ENCODE measurements around the gene FER. TPM values are rescaled to one million over a fixed set of nuclear protein-coding genes. Genes with fewer than 3 reads are reported as not detected.

FER gene
- total and polyA plus RNA-seq, 10 of the 15 experiments (the other 5 are each of a cell fraction or from before 2014, with no cell fraction given): 4.4 to 19.1 (median 9.6) TPM

- TF ChIP-seq ELK1 (IDR thresholded peaks at IDR 0.05; ENCODE audit: low read depth, low read length): no peak
- TF ChIP-seq, protein P1, sequence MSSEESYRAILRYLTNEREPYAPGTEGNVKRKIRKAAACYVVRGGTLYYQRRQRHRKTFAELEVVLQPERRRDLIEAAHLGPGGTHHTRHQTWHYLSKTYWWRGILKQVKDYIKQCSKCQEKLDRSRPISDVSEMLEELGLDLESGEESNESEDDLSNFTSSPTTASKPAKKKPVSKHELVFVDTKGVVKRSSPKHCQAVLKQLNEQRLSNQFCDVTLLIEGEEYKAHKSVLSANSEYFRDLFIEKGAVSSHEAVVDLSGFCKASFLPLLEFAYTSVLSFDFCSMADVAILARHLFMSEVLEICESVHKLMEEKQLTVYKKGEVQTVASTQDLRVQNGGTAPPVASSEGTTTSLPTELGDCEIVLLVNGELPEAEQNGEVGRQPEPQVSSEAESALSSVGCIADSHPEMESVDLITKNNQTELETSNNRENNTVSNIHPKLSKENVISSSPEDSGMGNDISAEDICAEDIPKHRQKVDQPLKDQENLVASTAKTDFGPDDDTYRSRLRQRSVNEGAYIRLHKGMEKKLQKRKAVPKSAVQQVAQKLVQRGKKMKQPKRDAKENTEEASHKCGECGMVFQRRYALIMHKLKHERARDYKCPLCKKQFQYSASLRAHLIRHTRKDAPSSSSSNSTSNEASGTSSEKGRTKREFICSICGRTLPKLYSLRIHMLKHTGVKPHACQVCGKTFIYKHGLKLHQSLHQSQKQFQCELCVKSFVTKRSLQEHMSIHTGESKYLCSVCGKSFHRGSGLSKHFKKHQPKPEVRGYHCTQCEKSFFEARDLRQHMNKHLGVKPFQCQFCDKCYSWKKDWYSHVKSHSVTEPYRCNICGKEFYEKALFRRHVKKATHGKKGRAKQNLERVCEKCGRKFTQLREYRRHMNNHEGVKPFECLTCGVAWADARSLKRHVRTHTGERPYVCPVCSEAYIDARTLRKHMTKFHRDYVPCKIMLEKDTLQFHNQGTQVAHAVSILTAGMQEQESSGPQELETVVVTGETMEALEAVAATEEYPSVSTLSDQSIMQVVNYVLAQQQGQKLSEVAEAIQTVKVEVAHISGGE (CRISPR knock-in tag; IDR thresholded peaks at IDR 0.05): no peak
- TF ChIP-seq ZNF592 (IDR thresholded peaks at IDR 0.05): no peak
Measured at GRCh38 chr5:109030360-109031143, 282.9 kb downstream of the FER start (continued).
